GM19239 (cell line): Measurements from ENCODE around the gene PDK1.
"Not testable (repeated sequence)": the region's sequence is repeated elsewhere in the genome, so short reads cannot be mapped to it uniquely, and the experiment has no call there.

ENCODE experiments used
- DNase-seq: peaks from one replicate; pipeline ENCODE4 v3.0.0; 2011; ENCODE audit warnings: low spot score; ENCODE audit not compliant: insufficient read length
- FAIRE-seq: peaks from 2 replicates; lab custom pipeline; 2011; peaks lifted over from hg19 to GRCh38; lab: Jason Lieb, UNC

Gene PDK1

DNA sequence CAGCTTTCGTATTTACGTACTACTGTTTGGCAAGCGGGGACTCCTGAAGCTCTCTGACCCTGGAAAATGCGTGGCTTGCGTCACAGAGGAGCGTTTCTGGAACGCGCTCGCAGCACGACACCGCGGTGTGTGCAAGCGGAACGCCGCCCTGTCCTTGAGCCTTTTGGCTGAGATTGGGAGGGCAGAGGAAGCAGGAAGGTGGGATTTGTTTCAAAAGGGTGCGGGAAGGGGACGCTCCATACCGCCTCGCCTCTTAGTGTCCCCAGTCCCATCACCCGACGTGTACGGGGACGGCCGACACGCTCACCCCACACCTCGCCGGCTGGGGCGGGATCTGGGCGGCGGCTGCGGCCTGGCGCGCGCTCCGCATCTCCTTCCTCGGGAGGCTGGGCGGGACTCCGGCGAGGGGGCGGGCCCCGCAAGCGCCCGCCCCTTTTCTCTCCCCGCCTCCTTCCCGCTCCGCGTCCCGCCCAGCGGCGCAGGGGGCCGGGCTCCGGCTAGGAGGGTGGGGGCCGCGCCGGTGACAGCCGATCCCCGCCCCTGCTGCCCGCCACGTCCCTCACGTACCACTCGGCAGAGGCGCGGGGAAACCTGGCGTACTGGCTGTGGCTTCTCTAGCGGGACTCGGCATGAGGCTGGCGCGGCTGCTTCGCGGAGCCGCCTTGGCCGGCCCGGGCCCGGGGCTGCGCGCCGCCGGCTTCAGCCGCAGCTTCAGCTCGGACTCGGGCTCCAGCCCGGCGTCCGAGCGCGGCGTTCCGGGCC is at the start of gene PDK1:
PDK1 (plus strand) TSS at position 569 of the 762 bp plus-strand sequence; CDS start at position 630, 61 bp downstream.
- peak; percentile 75 for DNase-seq
- FAIRE-seq: peak; percentile 40

GRCh38 chr2:172507199-172507598 is 48.7 kb upstream of the PDK1 start:
- FAIRE-seq: no peak
- no peak for DNase-seq

DNA sequence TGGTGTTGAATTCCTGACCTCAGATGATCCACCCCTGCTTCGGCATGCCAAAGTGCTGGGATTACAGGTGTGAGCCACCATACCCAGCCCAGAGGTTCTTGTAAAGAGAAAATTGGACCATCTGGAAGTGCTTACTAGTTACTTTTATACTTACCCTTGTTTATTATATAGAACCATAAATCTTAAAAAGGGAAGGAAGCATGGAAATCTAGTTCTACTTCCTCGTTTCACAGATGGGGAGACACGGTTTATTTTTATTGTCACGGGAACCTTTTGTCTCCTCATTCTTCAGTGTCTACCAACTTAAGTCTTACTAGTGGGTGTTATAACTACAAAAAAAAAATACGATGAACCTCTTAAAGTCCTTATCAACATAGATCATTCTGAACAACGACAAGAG is 45.8 kb upstream of the PDK1 start:
- DNase-seq: no peak
- no peak for FAIRE-seq

DNA sequence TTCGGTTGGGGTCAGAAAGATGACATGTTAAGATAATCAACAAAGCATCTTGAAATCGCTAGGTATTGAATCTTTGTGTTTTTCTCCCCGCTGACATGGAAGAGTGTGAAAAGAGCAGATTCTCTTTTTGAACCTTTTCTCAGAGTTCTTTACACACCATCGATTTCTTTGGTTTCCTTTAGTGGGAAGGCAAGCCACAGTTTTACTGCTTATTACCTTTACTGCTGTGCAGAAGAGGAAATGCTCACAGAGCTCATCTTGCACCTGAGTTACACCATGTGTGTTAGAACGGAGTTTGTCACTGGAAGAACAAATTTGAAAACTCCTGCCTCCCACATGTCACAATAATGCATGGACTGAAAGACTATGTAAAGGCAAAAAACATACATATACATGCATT is 45.3 kb upstream of the PDK1 start:
- DNase-seq (no peak), FAIRE-seq (no peak)

- no peak for FAIRE-seq
These were observed 42.9 kb upstream of the PDK1 start for GRCh38 chr2:172512810-172513523.

GRCh38 chr2:172513524-172513900 is 42.4 kb upstream of the PDK1 start:
- DNase-seq: no peak
- FAIRE-seq: no peak

More at GRCh38 chr2:172512810-172513523, 42.9 kb upstream of the PDK1 start:
- DNase-seq: no peak

DNA sequence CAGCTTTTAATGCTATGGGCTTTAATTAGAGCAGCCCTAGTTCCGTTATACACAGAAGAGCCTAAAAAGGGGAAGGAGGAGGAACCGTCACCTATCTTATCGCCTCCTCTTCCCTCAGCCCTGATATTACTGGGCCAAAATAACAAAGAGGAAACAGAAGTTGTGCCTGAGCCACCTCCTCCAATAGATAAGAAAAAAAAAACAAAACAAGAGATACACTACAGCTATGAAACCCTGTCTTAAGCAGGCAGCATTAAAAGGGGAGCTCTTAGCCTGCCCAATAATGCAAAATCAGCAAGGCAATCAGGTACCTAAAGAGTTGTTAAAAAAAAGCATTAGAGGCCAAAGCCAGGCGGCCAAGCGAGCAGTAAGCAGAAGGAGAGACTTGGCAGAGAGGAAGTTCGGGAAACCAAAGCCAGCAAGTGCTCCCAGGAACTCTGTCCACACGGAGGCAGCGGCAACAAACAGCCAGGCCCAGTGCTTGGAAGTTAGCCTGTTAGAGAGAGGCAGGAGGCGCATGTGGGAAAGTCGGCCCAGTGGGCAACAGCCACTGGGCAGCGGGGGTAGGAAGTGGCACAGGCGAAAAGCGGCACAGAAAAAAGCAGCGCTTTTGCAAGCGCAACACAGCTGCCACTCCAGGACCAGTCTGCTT is 41.8 kb upstream of the PDK1 start:
- DNase-seq (no peak), FAIRE-seq (no peak)

- DNase-seq (no peak), FAIRE-seq (no peak)
These were observed 39.6 kb upstream of the PDK1 start for GRCh38 chr2:172516299-172516698.

DNA sequence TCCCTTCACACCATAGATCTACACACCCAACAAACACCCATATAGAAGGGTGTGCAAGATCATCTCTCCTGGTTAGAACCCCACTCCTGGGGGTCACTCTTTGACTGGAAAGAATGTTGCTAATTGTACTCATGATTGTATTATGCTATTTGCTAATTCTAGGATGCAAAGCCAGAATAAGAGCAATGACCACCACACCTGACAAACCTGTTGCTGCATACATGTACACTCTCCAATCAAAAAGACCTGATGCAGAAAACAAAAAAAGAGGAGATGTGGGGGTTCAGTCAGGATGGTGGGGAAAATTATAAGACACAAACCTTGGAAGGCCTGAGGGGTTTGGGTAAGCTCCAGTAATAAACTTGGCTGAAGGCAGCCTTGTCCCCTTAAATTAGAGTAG is 36.9 kb upstream of the PDK1 start:
- no peak for FAIRE-seq
- no peak for DNase-seq

DNA sequence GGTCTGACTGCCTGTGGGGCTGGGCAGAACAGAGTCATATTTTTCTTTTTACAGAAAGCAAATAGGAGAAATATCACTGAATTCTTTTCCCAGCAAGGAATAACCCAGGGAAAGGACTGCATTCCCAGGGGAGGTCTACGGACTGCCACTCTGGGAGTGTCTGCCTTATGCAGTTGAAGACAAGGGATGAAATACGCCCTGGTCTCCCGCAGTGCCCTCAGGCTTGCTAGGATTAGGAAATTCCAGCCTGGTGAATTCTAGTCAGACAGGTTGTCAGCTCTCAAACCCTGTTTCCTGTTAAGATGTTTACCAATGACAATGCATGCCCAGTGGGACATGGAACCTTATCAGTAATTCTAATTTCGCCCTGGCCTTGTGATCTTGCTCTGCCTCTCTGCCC is 30.3 kb upstream of the PDK1 start:
- FAIRE-seq (no peak), DNase-seq (no peak)

DNA sequence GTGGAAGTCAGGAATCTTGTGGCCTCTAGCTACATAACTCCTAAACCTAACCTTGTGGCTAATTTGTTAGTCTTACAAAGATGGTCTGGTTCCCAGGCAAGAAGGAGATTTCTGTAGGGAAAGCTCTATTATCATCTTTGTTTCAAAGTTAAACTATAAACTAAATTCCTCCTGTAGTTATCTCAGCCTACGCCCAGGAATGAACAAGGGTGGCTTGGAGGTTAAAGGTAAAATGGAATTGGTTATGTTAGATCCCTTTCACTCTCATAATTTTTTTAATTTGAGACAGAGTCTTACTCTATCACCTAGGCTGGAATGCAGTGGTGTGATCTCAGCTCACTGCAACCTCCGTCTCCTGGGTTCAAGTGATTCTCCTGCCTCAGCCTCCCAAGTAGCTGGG is 24.6 kb upstream of the PDK1 start:
- FAIRE-seq (no peak), DNase-seq (no peak)

DNA sequence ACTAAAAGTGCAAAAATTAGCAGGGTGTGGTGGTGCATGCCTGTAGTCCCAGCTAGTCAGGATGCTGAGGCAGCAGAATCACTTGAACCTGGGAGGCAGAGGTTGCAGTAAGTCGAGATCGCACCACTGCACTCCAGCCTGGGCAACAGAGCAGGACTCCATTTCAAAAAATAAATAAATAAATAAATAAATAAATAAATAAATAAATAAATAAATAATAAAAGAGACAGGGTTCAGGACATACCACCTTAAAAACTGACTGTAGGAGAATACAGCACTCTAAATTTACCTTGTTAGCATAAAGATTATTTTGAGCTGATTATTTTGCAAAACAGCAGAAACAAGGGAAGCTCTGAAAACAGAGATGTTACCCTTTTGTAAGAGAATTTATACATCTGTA is 23.4 kb upstream of the PDK1 start:
- FAIRE-seq, DNase-seq: not testable (repeated sequence)

DNA sequence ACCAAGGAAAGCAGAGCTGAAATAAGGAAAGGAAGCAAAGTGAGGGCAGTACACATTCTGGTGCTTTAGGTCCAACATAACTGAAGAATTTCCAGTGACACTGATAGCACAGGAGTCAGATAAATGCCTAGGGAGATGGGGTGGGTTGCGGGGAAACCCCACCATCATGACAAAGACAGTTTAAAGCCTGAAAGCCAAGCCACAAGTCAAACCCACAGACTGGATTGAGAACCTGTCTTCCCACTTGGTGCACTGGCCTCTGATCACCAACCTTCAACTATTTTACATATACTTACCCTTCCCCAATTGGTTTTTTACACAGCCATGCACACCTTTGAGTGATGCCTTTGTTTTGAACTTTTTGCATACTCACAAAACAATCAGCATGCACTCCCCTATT is 22.2 kb upstream of the PDK1 start:
- no peak for FAIRE-seq
- no peak for DNase-seq

DNA sequence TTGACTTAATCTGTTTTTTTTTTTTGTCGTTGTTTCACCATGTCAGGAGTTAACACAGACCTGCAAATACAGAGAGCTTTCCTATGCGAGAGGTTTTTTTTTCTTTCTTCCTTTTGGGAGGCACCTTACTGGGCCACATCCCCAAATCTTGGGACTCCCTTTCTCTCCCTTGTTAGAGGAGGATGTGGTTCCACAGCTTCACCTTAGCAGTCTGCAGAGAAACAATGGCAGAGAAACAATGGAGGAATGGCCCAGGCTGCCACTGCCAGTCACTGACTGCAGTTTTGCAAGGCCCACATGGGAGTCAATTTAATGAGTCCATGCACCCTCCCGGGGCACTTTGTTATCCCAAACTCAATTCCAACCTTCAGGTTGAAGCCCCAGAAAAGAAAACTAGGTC is 20.8 kb upstream of the PDK1 start:
- no peak for FAIRE-seq
- DNase-seq: no peak

DNA sequence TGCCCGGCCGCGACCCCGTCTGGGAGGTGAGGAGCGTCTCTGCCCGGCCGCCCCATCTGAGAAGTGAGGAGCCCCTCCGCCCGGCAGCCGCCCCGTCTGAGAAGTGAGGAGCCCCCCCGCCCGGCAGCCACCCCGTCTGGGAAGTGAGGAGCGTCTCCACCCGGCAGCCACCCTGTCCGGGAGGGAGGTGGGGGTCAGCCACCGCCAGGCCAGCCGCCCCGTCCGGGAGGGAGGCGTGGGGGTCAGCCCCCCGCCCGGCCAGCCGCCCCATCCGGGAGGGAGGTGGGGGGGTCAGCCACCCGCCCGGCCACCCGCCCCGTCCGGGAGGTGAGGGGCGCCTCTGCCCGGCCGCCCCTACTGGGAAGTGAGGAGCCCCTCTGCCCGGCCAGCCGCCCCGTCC is 18.0 kb upstream of the PDK1 start:
- not testable (repeated sequence) for FAIRE-seq, DNase-seq

DNA sequence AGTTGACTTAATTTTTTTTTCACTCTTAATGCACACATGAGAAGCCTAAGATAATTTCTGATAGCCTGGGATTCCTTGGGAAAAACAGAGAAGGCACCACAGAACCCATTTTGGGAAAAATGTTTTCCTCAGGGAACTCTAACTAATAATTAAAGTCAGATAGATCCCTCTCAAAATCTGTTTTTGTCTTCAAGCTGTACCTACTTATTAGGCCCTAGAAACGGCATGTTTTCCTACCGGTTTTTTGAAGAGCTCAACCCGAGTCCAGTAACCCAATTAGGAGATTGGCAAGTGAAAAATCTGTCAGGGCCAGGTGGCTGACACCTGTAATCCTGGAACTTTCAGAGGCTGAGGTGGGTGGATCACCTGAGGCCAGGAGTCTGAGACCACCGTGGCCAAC is 16.1 kb upstream of the PDK1 start:
- DNase-seq (no peak), FAIRE-seq (no peak)

DNA sequence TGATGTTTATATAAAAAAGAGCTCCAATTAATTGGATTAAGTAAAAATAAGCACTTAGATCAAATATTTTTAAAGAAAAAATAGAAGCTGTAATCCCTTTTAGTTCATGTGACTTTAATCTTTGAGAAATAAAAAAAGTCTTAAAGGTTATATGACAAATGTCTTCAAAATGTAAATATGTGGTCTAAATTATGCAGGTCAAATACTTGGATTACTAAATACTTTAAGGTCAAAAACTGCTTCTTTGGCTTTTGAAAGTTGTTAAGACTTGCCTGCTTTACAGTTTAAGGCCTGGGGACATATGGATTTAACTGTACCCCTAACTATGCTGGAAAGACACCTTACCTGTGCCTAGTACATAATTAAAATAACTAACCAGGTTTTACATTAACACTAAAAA is 15.5 kb upstream of the PDK1 start:
- DNase-seq (no peak), FAIRE-seq (no peak)

DNA sequence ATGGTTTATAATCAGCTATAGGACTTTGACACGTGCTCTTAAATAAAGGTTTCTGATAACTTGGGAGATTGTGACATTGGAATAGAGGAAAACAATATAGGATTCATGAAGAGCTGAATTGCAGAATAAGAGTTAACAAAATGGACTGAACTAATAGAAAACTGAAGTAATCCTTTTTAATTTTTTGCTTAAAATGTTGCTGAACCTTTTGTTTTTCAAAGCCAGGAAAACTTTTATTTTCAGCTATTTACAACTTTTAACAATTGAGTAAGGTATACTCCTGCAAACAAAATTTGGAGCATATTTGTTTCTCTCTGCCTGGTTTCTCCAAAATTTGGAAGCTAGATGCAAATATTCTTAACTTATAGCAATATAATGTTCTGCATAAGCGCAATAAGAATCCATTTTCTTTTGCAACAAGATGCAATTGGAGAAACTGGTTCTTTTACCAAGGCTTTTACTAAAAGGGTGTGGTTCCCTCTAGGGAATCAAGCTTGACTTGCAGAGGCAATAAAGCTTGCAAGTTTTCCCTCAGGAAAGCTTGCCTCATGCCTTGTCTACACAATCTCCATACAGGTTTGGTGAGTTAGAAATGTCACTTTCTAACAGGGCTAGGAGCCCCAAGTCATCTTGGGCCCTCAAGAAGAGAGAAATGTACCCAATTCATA is 10.3 kb upstream of the PDK1 start:
- FAIRE-seq: no peak
- DNase-seq: no peak

GRCh38 chr2:172549131-172549530 is 6.8 kb upstream of the PDK1 start:
- FAIRE-seq (no peak), DNase-seq (no peak)

GRCh38 chr2:172549802-172550201 is 6.1 kb upstream of the PDK1 start:
- not testable (repeated sequence) for DNase-seq, FAIRE-seq

- FAIRE-seq (no peak), DNase-seq (no peak)
These were observed 5.5 kb upstream of the PDK1 start for GRCh38 chr2:172550419-172550818.
